H1 (cell line): ENCODE measurements around the gene CDC42BPB. TPM values are rescaled to one million over a fixed set of nuclear protein-coding genes. Genes with fewer than 3 reads are reported as not detected.

Source experiments
- CTCF ChIA-PET: fragments of 300-600 bp; sonication (Branson Sonifier 250); formaldehyde crosslinking; loops from one replicate; lab custom pipeline; 2021; ENCODE audit not compliant: partially characterized antibody; lab: Charles Lee
- POLR2A ChIA-PET: fragments of 300-600 bp; sonication (Branson Sonifier 250); formaldehyde crosslinking; loops from one replicate; lab custom pipeline; 2021; ENCODE audit warnings: inconsistent platforms; ENCODE audit not compliant: partially characterized antibody; lab: Charles Lee
- DNase-seq, 2 experiments: peaks; one replicate each; pipeline versions ENCODE4 v3.0.0 to v3.0.0-alpha.2; 2010 to 2022; ENCODE audit warnings: low spot score in 2 of 2, low read depth in 1 of 2, mixed read lengths in 1 of 2
- FAIRE-seq: peaks from 2 replicates; lab custom pipeline; 2011; peaks lifted over from hg19 to GRCh38; lab: Jason Lieb, UNC
- H2AFZ ChIP-seq: 2 replicates; pipeline ENCODE4 v1.8.1; 2012; ENCODE audit warnings: low read length, inconsistent platforms
- H2AK5ac ChIP-seq: 2 replicates; pipeline ENCODE4 v1.6.1; 2013; ENCODE audit warnings: low read depth, low read length
- H2BK120ac ChIP-seq: replicated peaks from 2 replicates; pipeline ENCODE3; 2013; ENCODE audit warnings: low read depth, low read length, inconsistent platforms
- H2BK12ac ChIP-seq: 2 replicates; pipeline ENCODE4 v1.6.1; 2013; ENCODE audit warnings: low read depth, low read length
- H2BK15ac ChIP-seq: 2 replicates; pipeline ENCODE4 v1.6.1; 2013; ENCODE audit warnings: low read length
- H2BK20ac ChIP-seq: 2 replicates; pipeline ENCODE4 v1.6.1; 2013; ENCODE audit warnings: low read length
- H2BK5ac ChIP-seq: 2 replicates; pipeline ENCODE4 v1.6.1; 2013; ENCODE audit warnings: low read depth, low read length
- H3K14ac ChIP-seq: 2 replicates; pipeline ENCODE4 v1.6.1; 2013; ENCODE audit warnings: inconsistent platforms; ENCODE audit not compliant: insufficient read length
- H3K18ac ChIP-seq: 2 replicates; pipeline ENCODE4 v1.6.1; 2013; ENCODE audit warnings: low read length; ENCODE audit errors: extremely low read depth
- H3K23ac ChIP-seq: 2 replicates; pipeline ENCODE4 v1.6.1; 2013; ENCODE audit warnings: inconsistent platforms; ENCODE audit not compliant: insufficient read length
- H3K23me2 ChIP-seq: 2 replicates; pipeline ENCODE4 v1.6.1; 2013; ENCODE audit warnings: low read depth, low read length
- H3K27ac ChIP-seq: 2 replicates; pipeline ENCODE4 v1.6.1; 2011; ENCODE audit warnings: low read depth, low read length, inconsistent platforms
- H3K27me3 ChIP-seq, 4 experiments: replicated peaks in 1 of 4; 1 replicate in 1 of 4; 2 replicates in 3 of 4; pipeline versions ENCODE4 v1.6.1 to v1.8.1; 2011 to 2013; ENCODE audit warnings: low read length in 3 of 4, mild to moderate bottlenecking in 3 of 4, inconsistent platforms in 2 of 4, mixed read lengths in 2 of 4, moderate library complexity in 1 of 4; ENCODE audit not compliant: control insufficient read depth in 3 of 4, insufficient read depth in 3 of 4; ENCODE audit errors: extremely low read depth in 1 of 4
- H3K36me3 ChIP-seq, 4 experiments: 2 replicates each; pipeline versions ENCODE4 v1.6.1 to v1.8.1; 2011 to 2013; ENCODE audit warnings: mild to moderate bottlenecking in 4 of 4, low read length in 3 of 4, moderate library complexity in 2 of 4, control low read depth in 1 of 4, inconsistent platforms in 1 of 4; ENCODE audit not compliant: insufficient read depth in 4 of 4, control insufficient read depth in 2 of 4
- H3K4ac ChIP-seq: replicated peaks from 2 replicates; pipeline ENCODE3; 2013; ENCODE audit warnings: low read length, low read depth, mixed read lengths, inconsistent platforms; ENCODE audit not compliant: insufficient read length
- H3K4me1 ChIP-seq, 4 experiments: replicated peaks in 1 of 4; 1 replicate in 1 of 4; 2 replicates in 3 of 4; pipeline versions ENCODE4 v1.6.1 to v1.8.1; 2011 to 2013; ENCODE audit warnings: low read length in 3 of 4, inconsistent platforms in 2 of 4, mixed read lengths in 1 of 4; ENCODE audit not compliant: insufficient read depth in 4 of 4, control insufficient read depth in 3 of 4
- H3K4me2 ChIP-seq, 2 experiments: 2 replicates each; pipeline versions ENCODE4 v1.6.1 to v1.8.1; 2011 to 2013; ENCODE audit warnings: low read depth in 2 of 2, low read length in 2 of 2, control low read depth in 1 of 2, inconsistent platforms in 1 of 2, mild to moderate bottlenecking in 1 of 2; ENCODE audit not compliant: insufficient read depth in 1 of 2
- H3K4me3 ChIP-seq, 4 experiments: fragments of 200-600, 300-600 bp in 1 of 4; sonication (generic), shearing (Covaris generic), sonication (Bioruptor Twin) in 1 of 4; 2 replicates each; pipeline versions ENCODE4 v1.5.1 to v1.8.1; 2011 to 2016; ENCODE audit warnings: low read length in 4 of 4, low read depth in 3 of 4, control low read depth in 2 of 4, inconsistent platforms in 2 of 4, mild to moderate bottlenecking in 2 of 4, mixed read lengths in 1 of 4, moderate library complexity in 1 of 4; ENCODE audit not compliant: insufficient read depth in 2 of 4; ENCODE audit errors: extremely low read depth in 1 of 4
- H3K56ac ChIP-seq: replicated peaks from 2 replicates; pipeline ENCODE3; 2013; ENCODE audit warnings: low read depth, mild to moderate bottlenecking, mixed read lengths, low read length, inconsistent platforms; ENCODE audit not compliant: insufficient read length
- H3K79me1 ChIP-seq: 2 replicates; pipeline ENCODE4 v1.6.1; 2013; ENCODE audit warnings: low read depth, low read length, control low read depth
- H3K79me2 ChIP-seq, 2 experiments: 2 replicates each; pipeline versions ENCODE4 v1.6.1 to v1.8.1; 2012 to 2013; ENCODE audit warnings: low read length in 2 of 2, mild to moderate bottlenecking in 2 of 2, inconsistent platforms in 1 of 2; ENCODE audit not compliant: insufficient read depth in 2 of 2, control insufficient read depth in 1 of 2
- H3K9ac ChIP-seq, 4 experiments: replicated peaks in 1 of 4; 1 replicate in 1 of 4; 2 replicates in 3 of 4; pipeline versions ENCODE4 v1.6.1 to v1.8.1; 2011 to 2013; ENCODE audit warnings: low read depth in 3 of 4, low read length in 3 of 4, control low read depth in 2 of 4, mild to moderate bottlenecking in 2 of 4, moderate library complexity in 2 of 4, inconsistent platforms in 1 of 4; ENCODE audit errors: extremely low read depth in 1 of 4
- H3K9me3 ChIP-seq, 2 experiments: 2 replicates each; pipeline versions ENCODE4 v1.6.1 to v1.8.1; 2012 to 2013; ENCODE audit warnings: mild to moderate bottlenecking in 2 of 2, moderate library complexity in 2 of 2, control low read depth in 1 of 2, inconsistent platforms in 1 of 2, low read depth in 1 of 2, low read length in 1 of 2, mixed read lengths in 1 of 2; ENCODE audit not compliant: insufficient read depth in 2 of 2
- H4K20me1 ChIP-seq, 2 experiments: replicated peaks in 1 of 2; 2 replicates each; pipeline versions ENCODE3 to v1.8.1; 2011 to 2013; ENCODE audit warnings: inconsistent platforms in 2 of 2, low read length in 2 of 2, mild to moderate bottlenecking in 1 of 2; ENCODE audit not compliant: insufficient read depth in 2 of 2, control insufficient read depth in 1 of 2
- H4K5ac ChIP-seq: 2 replicates; pipeline ENCODE4 v1.6.1; 2013; ENCODE audit warnings: low read length, low read depth, mixed read lengths, inconsistent platforms; ENCODE audit not compliant: insufficient read length
- H4K8ac ChIP-seq: 2 replicates; pipeline ENCODE4 v1.8.0; 2013; ENCODE audit warnings: mild to moderate bottlenecking, moderate library complexity, low read length, inconsistent platforms; ENCODE audit not compliant: insufficient read depth; ENCODE audit errors: extremely low read depth
- H4K91ac ChIP-seq: replicated peaks from 2 replicates; pipeline ENCODE3; 2013; ENCODE audit warnings: low read length, mixed read lengths, inconsistent platforms; ENCODE audit not compliant: insufficient read length
- CREB1 ChIP-seq: IDR thresholded peaks from 2 replicates; pipeline ENCODE4 v1.6.1; 2012; ENCODE audit warnings: inconsistent platforms
- HDAC2 ChIP-seq, 2 experiments: fragments of 300-600 bp in 1 of 2; sonication (generic) in 1 of 2; IDR thresholded peaks; 2 replicates each; pipeline ENCODE4 v1.6.1; 2011 to 2012; ENCODE audit warnings: low read depth in 2 of 2, low read length in 2 of 2, mild to moderate bottlenecking in 2 of 2, moderate library complexity in 2 of 2, borderline replicate concordance in 1 of 2, inconsistent platforms in 1 of 2
- NRF1 ChIP-seq: IDR thresholded peaks from 2 replicates; pipeline ENCODE4 v1.6.1; 2011; ENCODE audit warnings: mild to moderate bottlenecking, low read depth, low read length, improper control_type of control experiment
- RAD21 ChIP-seq, 2 experiments: IDR thresholded peaks in 1 of 2; conservative IDR thresholded peaks in 1 of 2; 2 replicates each; pipeline ENCODE4 v1.6.1; 2011; ENCODE audit warnings: low read depth in 2 of 2, low read length in 2 of 2, improper control_type of control experiment in 1 of 2, inconsistent platforms in 1 of 2, mild to moderate bottlenecking in 1 of 2, moderate library complexity in 1 of 2
- WGBS, 2 experiments: shearing (Covaris generic) in 1 of 2; methylation state at CpG; one replicate each; pipeline versions ENCODE4 v1.1.6 to v1.1.7; 2013 to 2015; ENCODE audit warnings: low lambda C conversion rate in 2 of 2, mixed read lengths in 2 of 2, inconsistent platforms in 1 of 2, low coverage in 1 of 2, missing lambda C conversion rate in 1 of 2; ENCODE audit not compliant: insufficient replicate concordance in 2 of 2, insufficient coverage in 1 of 2, insufficient read length in 1 of 2; ENCODE audit errors: extremely low coverage in 1 of 2, missing lambda C conversion rate in 1 of 2; 5-methylcytosine and 5-hydroxymethylcytosine counted together
- polyA plus RNA-seq, 7 experiments: library from polyadenylated mRNA; depleted of rRNA in 3 of 7; stranded (reverse) in 5 of 7; unstranded in 2 of 7; fragments of >200 nt in 5 of 7; fragments of 200-250 nt in 2 of 7; gene quantifications; 1 replicate in 5 of 7; 2 replicates in 1 of 7; 4 replicates in 1 of 7; pipeline versions ENCODE4 v1.2.1 to v1.2.3, GENCODE V29; 2011 to 2013; ENCODE audit warnings: missing spikeins in 2 of 7, mixed read lengths in 2 of 7
- total RNA-seq: library from RNA; stranded (reverse); fragmentation: NEBNext Ultra II Directional; extraction: Animal tissue kit (Norgen Biotek cat#: 25700); gene quantifications from 2 replicates; pipeline ENCODE4 v1.2.1, GENCODE V29; 2021
- TF ChIP-seq, protein P1 (sequence below), 3 experiments: IDR thresholded peaks; 1 replicate in 2 of 3; 2 replicates in 1 of 3; pipeline versions ENCODE4 v1.5.1 to v1.6.1; 2011; ENCODE audit warnings: low read length in 3 of 3, mild to moderate bottlenecking in 3 of 3, inconsistent platforms in 2 of 3, low read depth in 1 of 3, moderate library complexity in 1 of 3; ENCODE audit not compliant: insufficient read depth in 1 of 3; ENCODE audit errors: control extremely low read depth in 1 of 3

Gene CDC42BPB
- total and polyA plus RNA-seq, 2 of the 8 experiments (the other 6 are each of a cell fraction or from before 2014, with no cell fraction given), result 51.2 to 88.2 TPM

DNA sequence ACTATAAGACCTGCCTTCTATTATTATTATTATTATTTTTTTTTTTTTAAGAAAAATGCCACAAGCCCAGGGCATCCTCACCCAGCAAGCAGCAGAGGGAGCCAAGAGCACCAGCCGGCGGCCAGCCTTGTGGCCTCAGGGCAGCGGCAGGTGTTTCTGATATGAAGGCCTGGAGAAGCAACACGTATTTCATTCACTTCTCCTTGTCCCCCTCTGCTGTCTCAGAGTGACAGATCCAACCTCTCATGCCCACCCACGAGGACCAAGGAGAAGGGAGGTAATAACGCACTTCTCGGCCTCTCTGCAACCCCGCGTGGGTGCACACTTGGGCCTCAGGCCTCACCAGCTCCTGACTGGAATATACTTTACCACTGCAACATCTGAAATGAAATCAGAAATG lies 25.4 kb downstream of the CDC42BPB start:
- no peak for FAIRE-seq
- H2AK5ac ChIP-seq, result no peak overlapping the region
- no peak overlapping the region for H4K5ac ChIP-seq
- no peak overlapping the region for H3K14ac ChIP-seq
- no peaks in the 10 kb centered on the region for H3K27me3 ChIP-seq
- H4K8ac ChIP-seq, result no peak overlapping the region
- TF ChIP-seq RAD21 (IDR thresholded peaks at IDR 0.05 in 1 of 2, conservative IDR thresholded peaks at IDR 0.05 in 1 of 2; ENCODE audit: low read depth in 2 of 2, low read length in 2 of 2) (peak in 1 of 2 experiments; percentile 43; a peak in 1 of 4 replicates), NRF1 (no peak), HDAC2 (IDR thresholded peaks at IDR 0.05; ENCODE audit: borderline replicate concordance in 1 of 2, low read depth in 2 of 2, low read length in 2 of 2) (no peak), CREB1 (no peak)
- TF ChIP-seq, protein P1, sequence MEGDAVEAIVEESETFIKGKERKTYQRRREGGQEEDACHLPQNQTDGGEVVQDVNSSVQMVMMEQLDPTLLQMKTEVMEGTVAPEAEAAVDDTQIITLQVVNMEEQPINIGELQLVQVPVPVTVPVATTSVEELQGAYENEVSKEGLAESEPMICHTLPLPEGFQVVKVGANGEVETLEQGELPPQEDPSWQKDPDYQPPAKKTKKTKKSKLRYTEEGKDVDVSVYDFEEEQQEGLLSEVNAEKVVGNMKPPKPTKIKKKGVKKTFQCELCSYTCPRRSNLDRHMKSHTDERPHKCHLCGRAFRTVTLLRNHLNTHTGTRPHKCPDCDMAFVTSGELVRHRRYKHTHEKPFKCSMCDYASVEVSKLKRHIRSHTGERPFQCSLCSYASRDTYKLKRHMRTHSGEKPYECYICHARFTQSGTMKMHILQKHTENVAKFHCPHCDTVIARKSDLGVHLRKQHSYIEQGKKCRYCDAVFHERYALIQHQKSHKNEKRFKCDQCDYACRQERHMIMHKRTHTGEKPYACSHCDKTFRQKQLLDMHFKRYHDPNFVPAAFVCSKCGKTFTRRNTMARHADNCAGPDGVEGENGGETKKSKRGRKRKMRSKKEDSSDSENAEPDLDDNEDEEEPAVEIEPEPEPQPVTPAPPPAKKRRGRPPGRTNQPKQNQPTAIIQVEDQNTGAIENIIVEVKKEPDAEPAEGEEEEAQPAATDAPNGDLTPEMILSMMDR (IDR thresholded peaks at IDR 0.05; ENCODE audit: control extremely low read depth in 1 of 3, insufficient read depth in 1 of 3, low read depth in 1 of 3, low read length in 3 of 3), result peak; percentile 18 to 33 (median 32)
- no peak overlapping the region for H3K23ac ChIP-seq
- H3K9ac ChIP-seq, result no peak overlapping the region
- no peak overlapping the region for H4K91ac ChIP-seq
- no peak overlapping the region for H2BK20ac ChIP-seq
- no peak overlapping the region for H3K4me3 ChIP-seq
- no peak overlapping the region for H3K4ac ChIP-seq
- CTCF ChIA-PET, result interaction anchor here (0.7 to 2.0 kb wide), 9 partner anchors 12 to 245 kb away, joined by 3 to 6 read pairs (median 4); no protein-coding TSS in a partner anchor
- H2BK12ac ChIP-seq, result no peak overlapping the region
- H4K20me1 ChIP-seq, result peaks cover 0 to 19% of the 10 kb centered on the region in 2 experiments
- no peak overlapping the region for H3K4me2 ChIP-seq
- no peaks in the 10 kb centered on the region for H3K23me2 ChIP-seq
- POLR2A ChIA-PET, result no interaction called here
- H3K56ac ChIP-seq, result no peak overlapping the region
- WGBS, 2 experiments, result 88% methylated on average over 9 of the region's 9 CpGs; no CpG with 5 or more reads in 1 of the 2 experiments
- H2BK5ac ChIP-seq, result no peak overlapping the region
- H3K36me3 ChIP-seq, result no peaks in the 10 kb centered on the region
- no peak overlapping the region for H3K27ac ChIP-seq
- no peaks in the 10 kb centered on the region for H3K9me3 ChIP-seq
- H2BK15ac ChIP-seq, result no peak overlapping the region
- no peak for DNase-seq
- peaks cover 0 to 68% of the 10 kb centered on the region in 2 experiments; a peak in 3 of 4 replicates for H3K79me2 ChIP-seq
- no peak overlapping the region for H3K18ac ChIP-seq
- no peak overlapping the region for H2AFZ ChIP-seq
- H3K79me1 ChIP-seq, result peaks cover 13% of the 10 kb centered on the region
- 0 out of 7 replicates have a peak, but pooled peaks cover 0 to 2% (median 0%) of the 10 kb centered on the region in 4 experiments for H3K4me1 ChIP-seq
- H2BK120ac ChIP-seq, result no peak overlapping the region
